ENCODE data around the gene ANKS1B. TPM values are rescaled to one million over a fixed set of nuclear protein-coding genes. Genes with fewer than 3 reads are reported as not detected.

Gene ANKS1B
- total RNA-seq, 1 experiment from 2014 or later = 5.8 TPM

- TF ChIP-seq IRF2 (CRISPR knock-in tag; IDR thresholded peaks at IDR 0.05; ENCODE audit: borderline replicate concordance, low read depth) (no peak), ZBTB21 (CRISPR knock-in tag; IDR thresholded peaks at IDR 0.05; ENCODE audit: borderline replicate concordance) (no peak), CREM (CRISPR knock-in tag; IDR thresholded peaks at IDR 0.05) (no peak), SMAD4 (CRISPR knock-in tag; IDR thresholded peaks at IDR 0.05) (no peak), CREB1 (CRISPR knock-in tag; IDR thresholded peaks at IDR 0.05) (no peak), ATF1 (CRISPR knock-in tag; IDR thresholded peaks at IDR 0.05) (no peak), ZNF512 (CRISPR knock-in tag; IDR thresholded peaks at IDR 0.05; ENCODE audit: borderline replicate concordance) (no peak), GRHL2 (CRISPR knock-in tag; IDR thresholded peaks at IDR 0.05; ENCODE audit: insufficient replicate concordance, severe bottlenecking) (no peak), E2F4 (CRISPR knock-in tag; IDR thresholded peaks at IDR 0.05; ENCODE audit: borderline replicate concordance, low read depth) (no peak), ZNF416 (CRISPR knock-in tag; IDR thresholded peaks at IDR 0.05) (no peak), ARID4B (CRISPR knock-in tag; IDR thresholded peaks at IDR 0.05; ENCODE audit: borderline replicate concordance) (no peak)
- TF ChIP-seq, protein P1, sequence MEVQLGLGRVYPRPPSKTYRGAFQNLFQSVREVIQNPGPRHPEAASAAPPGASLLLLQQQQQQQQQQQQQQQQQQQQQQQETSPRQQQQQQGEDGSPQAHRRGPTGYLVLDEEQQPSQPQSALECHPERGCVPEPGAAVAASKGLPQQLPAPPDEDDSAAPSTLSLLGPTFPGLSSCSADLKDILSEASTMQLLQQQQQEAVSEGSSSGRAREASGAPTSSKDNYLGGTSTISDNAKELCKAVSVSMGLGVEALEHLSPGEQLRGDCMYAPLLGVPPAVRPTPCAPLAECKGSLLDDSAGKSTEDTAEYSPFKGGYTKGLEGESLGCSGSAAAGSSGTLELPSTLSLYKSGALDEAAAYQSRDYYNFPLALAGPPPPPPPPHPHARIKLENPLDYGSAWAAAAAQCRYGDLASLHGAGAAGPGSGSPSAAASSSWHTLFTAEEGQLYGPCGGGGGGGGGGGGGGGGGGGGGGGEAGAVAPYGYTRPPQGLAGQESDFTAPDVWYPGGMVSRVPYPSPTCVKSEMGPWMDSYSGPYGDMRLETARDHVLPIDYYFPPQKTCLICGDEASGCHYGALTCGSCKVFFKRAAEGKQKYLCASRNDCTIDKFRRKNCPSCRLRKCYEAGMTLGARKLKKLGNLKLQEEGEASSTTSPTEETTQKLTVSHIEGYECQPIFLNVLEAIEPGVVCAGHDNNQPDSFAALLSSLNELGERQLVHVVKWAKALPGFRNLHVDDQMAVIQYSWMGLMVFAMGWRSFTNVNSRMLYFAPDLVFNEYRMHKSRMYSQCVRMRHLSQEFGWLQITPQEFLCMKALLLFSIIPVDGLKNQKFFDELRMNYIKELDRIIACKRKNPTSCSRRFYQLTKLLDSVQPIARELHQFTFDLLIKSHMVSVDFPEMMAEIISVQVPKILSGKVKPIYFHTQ (CRISPR knock-in tag; IDR thresholded peaks at IDR 0.05) = no peak
Observed at GRCh38 chr12:98808243-98808875, 1176.4 kb downstream of the ANKS1B start (continued).

GRCh38 chr12:98807187-98807586, 1177.5 kb downstream of the ANKS1B start:
- peaks cover 16% of the 10 kb centered on the region for H3K4me1 Mint-ChIP-seq
- no peak for ATAC-seq
- H3K9me3 Mint-ChIP-seq = no peaks in the 10 kb centered on the region
- H3K4me3 Mint-ChIP-seq = no peak overlapping the region
- ChIA-PET CTCF (no interaction called here), POLR2A (no interaction called here)
- H3K36me3 Mint-ChIP-seq = no peaks in the 10 kb centered on the region
- TF ChIP-seq KAT7 (CRISPR knock-in tag; IDR thresholded peaks at IDR 0.05; ENCODE audit: borderline replicate concordance) = no peak
- TF ChIP-seq, protein P2, sequence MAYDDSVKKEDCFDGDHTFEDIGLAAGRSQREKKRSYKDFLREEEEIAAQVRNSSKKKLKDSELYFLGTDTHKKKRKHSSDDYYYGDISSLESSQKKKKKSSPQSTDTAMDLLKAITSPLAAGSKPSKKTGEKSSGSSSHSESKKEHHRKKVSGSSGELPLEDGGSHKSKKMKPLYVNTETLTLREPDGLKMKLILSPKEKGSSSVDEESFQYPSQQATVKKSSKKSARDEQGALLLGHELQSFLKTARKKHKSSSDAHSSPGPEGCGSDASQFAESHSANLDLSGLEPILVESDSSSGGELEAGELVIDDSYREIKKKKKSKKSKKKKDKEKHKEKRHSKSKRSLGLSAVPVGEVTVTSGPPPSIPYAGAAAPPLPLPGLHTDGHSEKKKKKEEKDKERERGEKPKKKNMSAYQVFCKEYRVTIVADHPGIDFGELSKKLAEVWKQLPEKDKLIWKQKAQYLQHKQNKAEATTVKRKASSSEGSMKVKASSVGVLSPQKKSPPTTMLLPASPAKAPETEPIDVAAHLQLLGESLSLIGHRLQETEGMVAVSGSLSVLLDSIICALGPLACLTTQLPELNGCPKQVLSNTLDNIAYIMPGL (CRISPR knock-in tag; IDR thresholded peaks at IDR 0.05) = no peak
- TF ChIP-seq ETV6 (CRISPR knock-in tag; IDR thresholded peaks at IDR 0.05) = no peak
- TF ChIP-seq GABPB1 (CRISPR knock-in tag; IDR thresholded peaks at IDR 0.05) = no peak
- no peak for TF ChIP-seq ZNF416 (CRISPR knock-in tag; IDR thresholded peaks at IDR 0.05)
- TF ChIP-seq ZNF512 (CRISPR knock-in tag; IDR thresholded peaks at IDR 0.05; ENCODE audit: borderline replicate concordance) = no peak
- no peak for TF ChIP-seq SOX15 (CRISPR knock-in tag; IDR thresholded peaks at IDR 0.05)
- TF ChIP-seq FOXK1 (CRISPR knock-in tag; IDR thresholded peaks at IDR 0.05) = no peak
- no peak for TF ChIP-seq TEAD1 (CRISPR knock-in tag; IDR thresholded peaks at IDR 0.05)
- TF ChIP-seq ZNF396 (CRISPR knock-in tag; IDR thresholded peaks at IDR 0.05; ENCODE audit: borderline replicate concordance) = no peak
- TF ChIP-seq GRHL2 (CRISPR knock-in tag; IDR thresholded peaks at IDR 0.05; ENCODE audit: insufficient replicate concordance, severe bottlenecking) = no peak
- TF ChIP-seq IRF2 (CRISPR knock-in tag; IDR thresholded peaks at IDR 0.05; ENCODE audit: borderline replicate concordance, low read depth) = no peak
- H3K27ac Mint-ChIP-seq = no peak overlapping the region
- DNase-seq (ENCODE audit: low spot score) = no peak
- H3K27me3 Mint-ChIP-seq (ENCODE audit: low read depth) = no peaks in the 10 kb centered on the region
